Smooth muscle cell of trachea (primary cell): ENCODE results near the gene ALKBH6. TPM values are rescaled to one million over a fixed set of nuclear protein-coding genes. Genes with fewer than 3 reads are reported as not detected.

ENCODE experiments used
- total RNA-seq: library from RNA; depleted of rRNA; stranded (reverse); fragments of >200 nt; gene quantifications from 2 replicates; pipeline ENCODE4 v1.2.1, GENCODE V29; 2014

The ALKBH6 gene
- 18.9 and 22.8 TPM in 2 replicates for total RNA-seq

DNA sequence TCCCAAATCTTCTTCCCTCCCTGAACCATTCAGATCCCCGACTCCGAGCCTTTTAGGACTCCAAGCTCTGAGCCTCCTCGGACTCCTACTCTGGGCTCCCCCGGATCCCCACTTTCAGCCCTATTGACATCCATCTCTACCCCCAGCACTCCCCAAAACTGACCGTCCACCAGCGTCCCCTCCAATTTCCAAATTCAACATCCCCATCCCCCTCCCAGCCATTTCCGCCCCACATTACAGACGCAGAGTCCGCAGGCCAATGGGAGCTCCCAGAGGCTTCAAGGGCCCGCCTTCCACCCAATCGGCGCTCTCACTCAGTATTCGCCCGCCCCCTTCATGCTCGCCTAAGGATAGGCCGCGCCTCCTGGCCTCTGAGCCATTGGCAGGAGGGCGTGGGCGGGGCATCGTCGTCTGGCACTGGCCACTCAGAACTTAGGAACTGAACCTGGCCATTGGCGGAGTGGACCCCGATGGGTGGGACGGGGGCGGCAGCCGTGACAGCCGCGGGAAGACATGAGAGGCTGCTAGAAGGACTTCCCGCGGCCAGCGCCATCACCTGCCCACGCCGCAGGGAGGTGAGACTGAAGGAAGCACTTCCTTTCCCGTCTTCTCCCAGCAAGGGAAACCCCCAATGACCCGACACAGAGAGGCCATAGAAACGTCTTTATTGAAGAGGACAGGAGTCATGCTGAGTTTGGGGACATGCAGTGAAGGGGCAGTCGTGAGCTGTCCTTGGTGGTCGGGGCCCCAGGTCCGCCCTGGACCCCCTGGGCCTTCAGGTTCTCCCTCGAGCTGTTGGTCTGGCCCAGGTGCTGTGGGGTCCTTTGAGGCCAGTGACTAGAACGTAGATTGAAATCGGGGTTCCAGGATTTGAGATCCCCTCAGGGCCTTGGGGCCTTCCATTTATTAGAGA lies at the start of gene ALKBH6:
TSS of gene ALKBH6 (minus strand) at position 202 of the 913 bp plus-strand sequence. CDS start 816 bp downstream, outside the sequence.

DNA sequence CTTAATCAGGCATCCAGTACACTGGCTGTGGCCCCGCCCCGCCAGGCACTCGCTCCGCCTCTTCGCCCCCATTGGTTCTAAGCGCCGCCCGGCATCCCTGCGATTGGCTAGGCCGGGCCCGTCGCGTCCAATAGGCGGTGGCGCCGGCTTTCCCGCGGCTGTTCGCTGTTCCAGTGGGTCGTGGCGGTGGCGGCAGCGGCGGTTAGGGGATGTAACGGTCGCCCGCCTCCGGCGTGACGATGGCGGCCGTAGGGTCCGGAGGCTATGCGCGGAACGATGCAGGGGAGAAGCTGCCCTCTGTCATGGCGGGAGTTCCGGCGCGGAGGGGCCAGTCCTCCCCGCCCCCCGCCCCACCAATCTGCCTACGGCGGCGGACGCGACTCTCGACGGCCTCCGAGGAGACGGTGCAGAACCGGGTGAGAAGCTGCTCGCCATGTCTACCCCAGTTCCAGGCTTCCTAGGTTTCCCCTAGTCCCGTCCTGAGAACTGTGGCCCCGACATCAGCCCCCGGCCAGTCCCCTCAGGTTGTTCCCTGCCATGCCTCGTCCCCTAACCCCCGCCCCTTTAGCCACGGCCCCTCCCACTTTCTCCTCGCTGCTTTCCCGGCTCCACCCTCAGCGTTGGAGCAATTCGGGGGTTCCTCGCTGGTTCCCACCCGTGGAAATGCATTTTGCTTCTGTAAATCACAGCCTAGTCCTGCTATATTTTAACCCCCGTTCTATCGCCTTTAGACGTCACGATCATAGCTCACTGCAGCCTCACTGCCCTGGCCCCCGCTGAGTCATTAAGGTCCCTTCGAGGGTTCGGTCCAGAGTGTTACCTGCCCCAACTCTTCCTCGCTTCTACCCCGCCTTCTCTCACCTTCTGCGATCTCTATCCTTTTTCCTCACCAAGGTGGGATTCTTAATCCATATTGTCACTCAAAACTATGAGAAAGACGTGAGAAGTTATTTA lies 41.0 kb upstream of the ALKBH6 start, which contains the start of gene WDR62:
TSS of gene WDR62 (plus strand) at position 165 of the 954 bp plus-strand sequence. CDS start at position 240, 75 bp downstream.

GRCh38 chr19:36054119-36054732 lies 40.2 kb upstream of the ALKBH6 start, which contains the start of gene THAP8:
THAP8 (minus strand) TSS chr19:36054285; CDS start chr19:36054217, 68 bp downstream.

DNA sequence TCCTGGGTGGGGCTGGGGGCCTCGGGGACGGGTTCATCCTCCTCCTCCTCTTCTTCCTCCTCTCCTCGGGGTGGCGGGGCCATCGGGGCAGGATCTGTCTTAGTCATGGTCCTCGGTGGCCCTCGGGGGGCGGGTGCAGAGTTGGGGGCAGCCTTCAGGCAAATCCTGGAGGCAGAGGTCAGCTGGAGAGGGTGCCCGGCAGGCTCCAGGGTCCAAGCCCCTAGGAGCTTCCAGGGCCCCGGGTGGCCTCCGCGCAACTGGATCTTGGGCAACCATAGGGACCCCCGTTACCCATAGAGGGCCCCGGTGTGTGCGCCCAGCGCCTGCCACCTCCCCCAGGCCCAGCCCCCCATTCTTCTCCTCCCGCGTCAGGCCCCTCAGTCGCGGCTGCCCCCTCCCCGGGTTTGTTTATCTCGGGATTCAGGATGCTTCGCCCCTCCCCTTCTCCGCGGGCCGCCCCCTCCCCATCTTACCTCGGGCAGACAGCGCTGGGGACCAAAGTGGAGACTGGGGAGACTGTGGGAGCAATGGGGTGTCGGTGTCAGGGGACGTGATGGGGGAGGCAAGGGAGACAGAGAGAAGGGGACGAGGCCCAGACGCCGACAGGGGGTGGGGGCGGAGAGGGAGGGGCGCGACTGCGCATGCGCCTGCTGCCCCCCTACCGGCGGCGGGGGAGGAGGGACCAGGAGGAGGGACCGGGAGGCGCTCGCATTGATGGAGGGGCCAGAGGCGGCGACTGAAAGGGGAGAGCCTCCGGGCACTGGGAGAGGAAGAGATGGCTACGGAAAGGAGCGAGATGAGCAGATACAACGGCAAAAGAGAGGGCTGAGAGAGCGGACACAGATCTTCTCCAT lies 18.5 kb upstream of the ALKBH6 start, which contains the start of gene CLIP3:
TSS of gene CLIP3 (minus strand) at position 623 of the 854 bp plus-strand sequence. CDS start at position 107, 516 bp downstream.

DNA sequence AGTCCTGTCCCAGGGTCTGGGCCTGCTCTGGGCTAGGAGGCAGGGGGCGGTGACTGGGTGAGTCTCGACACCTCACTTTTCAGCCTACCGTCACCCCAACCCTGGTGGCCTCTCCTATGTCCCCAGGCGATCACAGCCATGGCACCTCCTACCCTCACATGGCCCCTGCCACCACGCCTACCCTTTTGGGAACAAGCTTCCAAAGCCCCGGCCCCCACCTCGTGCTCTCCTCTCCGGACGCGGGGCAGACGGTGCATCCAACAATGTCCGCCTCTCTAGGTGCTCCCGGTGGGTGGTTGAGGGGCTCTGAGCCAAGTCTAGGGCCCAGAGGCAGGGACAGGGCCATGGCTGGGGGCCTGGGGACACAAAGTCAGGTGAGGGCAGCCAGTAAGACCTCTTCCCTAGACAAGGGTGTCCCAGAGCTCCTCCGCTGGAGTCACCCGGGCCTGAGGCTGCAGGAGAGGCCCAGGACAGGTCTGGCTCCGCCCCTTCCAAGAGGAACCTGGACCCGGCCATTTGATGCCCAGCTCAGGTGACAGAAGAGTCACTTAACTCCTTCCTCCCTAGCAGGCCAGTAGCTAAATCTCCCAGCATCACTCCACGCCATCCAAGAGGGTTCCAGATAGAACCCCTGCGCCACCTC lies 5.6 kb downstream of the ALKBH6 start, which contains the start of gene SYNE4:
TSS of gene SYNE4 (minus strand) at position 478 of the 643 bp plus-strand sequence. CDS start at position 346, 132 bp downstream.

GRCh38 chr19:35995048-35995993 lies 18.7 kb downstream of the ALKBH6 start, which contains the start of gene SDHAF1:
SDHAF1 (plus strand) TSS chr19:35995188; CDS start chr19:35995275, 87 bp downstream.

Other genes starting within 250 kb of the ALKBH6 start
- gene ARHGAP33, start 238.6 kb downstream of the ALKBH6 start, total RNA-seq: 5.6 and 10.0 TPM in 2 replicates
- not detected in 2 replicates for gene PRODH2, start 201.4 kb downstream of the ALKBH6 start, total RNA-seq
- not detected in 2 replicates for gene NPHS1, start 161.7 kb downstream of the ALKBH6 start, total RNA-seq
- not detected in 2 replicates for gene KIRREL2, start 157.3 kb downstream of the ALKBH6 start, total RNA-seq
- gene APLP1, start 145.6 kb downstream of the ALKBH6 start, total RNA-seq: 5.1 and 11.7 TPM in 2 replicates
- gene NFKBID, start 113.7 kb downstream of the ALKBH6 start, total RNA-seq: 3.2 and 3.6 TPM in 2 replicates
- gene HCST, start 111.7 kb downstream of the ALKBH6 start, total RNA-seq: 0.87 and 1.8 TPM in 2 replicates
- gene TYROBP, start 105.9 kb downstream of the ALKBH6 start, total RNA-seq: 0.33 TPM in 1 of 2 replicates, not detected in the other
- 2.5 and 6.3 TPM in 2 replicates for gene LRFN3, start 77.8 kb downstream of the ALKBH6 start, total RNA-seq
- 8.9 and 12.9 TPM in 2 replicates for gene SDHAF1, start 19.0 kb downstream of the ALKBH6 start, total RNA-seq
- gene SYNE4, start 5.4 kb downstream of the ALKBH6 start, total RNA-seq: 0.15 and 0.50 TPM in 2 replicates
- 19.3 and 30.8 TPM in 2 replicates for gene CLIP3, start 18.7 kb upstream of the ALKBH6 start, total RNA-seq
- gene THAP8, start 40.1 kb upstream of the ALKBH6 start, total RNA-seq: 4.5 and 6.5 TPM in 2 replicates
- gene WDR62, start 40.7 kb upstream of the ALKBH6 start, total RNA-seq: 0.50 and 6.4 TPM in 2 replicates
- not detected in 2 replicates for gene OVOL3, start 96.9 kb upstream of the ALKBH6 start, total RNA-seq
- 46.1 and 64.7 TPM in 2 replicates for gene POLR2I, start 100.7 kb upstream of the ALKBH6 start, total RNA-seq
- gene TBCB, start 101.3 kb upstream of the ALKBH6 start, total RNA-seq: 270 and 326 TPM in 2 replicates
- 413 and 501 TPM in 2 replicates for gene CAPNS1, start 125.9 kb upstream of the ALKBH6 start, total RNA-seq
- gene COX7A1, start 138.2 kb upstream of the ALKBH6 start, total RNA-seq: 8.3 and 50.6 TPM in 2 replicates
- 6.0 and 7.3 TPM in 2 replicates for gene ZNF565, start 200.5 kb upstream of the ALKBH6 start, total RNA-seq
- 73.4 and 118 TPM in 2 replicates for gene ZNF146, start 200.9 kb upstream of the ALKBH6 start, total RNA-seq